ENCODE measurements around the gene ADGRA1. TPM values are rescaled to one million over a fixed set of nuclear protein-coding genes. Genes with fewer than 3 reads are reported as not detected.

Gene ADGRA1
- total and polyA plus RNA-seq, 2 experiments from 2014 or later = not detected

DNA sequence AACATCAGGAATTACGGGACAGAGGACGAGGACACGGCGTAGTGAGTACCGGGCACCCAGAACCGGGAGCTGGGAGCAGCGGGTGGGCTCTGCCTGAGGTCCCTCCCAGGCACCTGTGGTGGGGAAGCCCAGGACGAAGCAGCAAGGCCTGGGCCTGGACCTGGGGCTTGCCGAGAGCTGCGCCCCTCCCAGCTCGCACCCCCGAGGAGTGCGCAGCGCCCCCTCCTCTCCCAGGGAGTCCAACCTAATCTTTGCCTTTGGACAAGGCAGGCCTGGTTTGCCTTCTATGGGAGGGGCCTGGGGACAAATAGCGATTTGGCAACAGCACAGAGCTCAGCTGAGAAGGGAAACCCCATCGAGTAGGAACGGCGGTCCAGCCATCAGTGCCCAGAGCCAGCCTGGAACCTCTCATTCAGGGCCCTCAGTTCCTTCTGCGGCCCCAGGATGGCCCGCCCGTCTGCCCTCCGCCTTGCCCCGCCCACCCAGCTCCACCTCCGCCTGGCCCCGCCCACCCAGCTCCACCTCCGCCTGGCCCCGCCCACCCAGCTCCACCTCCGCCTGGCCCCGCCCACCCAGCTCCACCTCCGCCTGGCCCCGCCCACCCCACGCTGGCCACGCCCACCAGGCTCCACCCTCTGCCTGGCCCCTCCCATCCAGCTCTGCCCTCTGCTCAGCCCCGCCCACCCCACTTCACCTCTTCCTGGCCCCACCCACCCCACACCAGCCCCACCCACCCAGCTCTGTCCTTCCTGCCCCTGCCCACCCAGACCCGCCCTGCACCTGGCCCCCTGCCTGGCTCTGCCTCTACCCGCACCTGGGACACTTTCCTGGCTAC is 39.8 kb downstream of the ADGRA1 start:
- TF ChIP-seq EZH2 (IDR thresholded peaks at IDR 0.05; ENCODE audit: insufficient read depth, poor library complexity, severe bottlenecking) (no peak), EZH2phosphoT487 (IDR thresholded peaks at IDR 0.05; ENCODE audit: insufficient read depth, low read depth) (no peak)
- Histone ChIP-seq H3F3A (ENCODE audit: insufficient read depth) (no peaks in the 10 kb centered on the region), H3K4me3 (no peak overlapping the region), H3K4me1 (ENCODE audit: insufficient read depth) (no peaks in the 10 kb centered on the region), H3K27ac (no peak overlapping the region), H3K27me3 (replicated peaks; ENCODE audit: insufficient read depth) (no peaks in the 10 kb centered on the region), H3K79me2 (ENCODE audit: insufficient read depth) (no peaks in the 10 kb centered on the region), H2AFZ (no peak overlapping the region), H4K20me1 (ENCODE audit: insufficient read depth) (no peaks in the 10 kb centered on the region), H3K9me2 (ENCODE audit: insufficient read depth) (no peaks in the 10 kb centered on the region), H3K36me3 (ENCODE audit: low read depth) (no peaks in the 10 kb centered on the region), H3K4me2 (ENCODE audit: unreplicated experiment) (no peak overlapping the region), H3K9me3 (ENCODE audit: low read depth) (no peaks in the 10 kb centered on the region), H3K9ac (no peak overlapping the region)
- in situ Hi-C loops (cut with MboI) = no loop called here
- peak; percentile 50 for DNase-seq
- 83 to 91% methylated on average over 14 to 36 of the region's 36 CpGs for WGBS, 2 experiments (ENCODE audit: low coverage in 1 of 2, low lambda C conversion rate in 2 of 2, missing lambda C conversion rate in 2 of 2)

- Histone ChIP-seq H3F3A (ENCODE audit: insufficient read depth) (no peaks in the 10 kb centered on the region), H4K20me1 (ENCODE audit: insufficient read depth) (no peaks in the 10 kb centered on the region), H3K79me2 (ENCODE audit: insufficient read depth) (no peaks in the 10 kb centered on the region), H3K9me3 (ENCODE audit: low read depth) (no peaks in the 10 kb centered on the region), H3K27me3 (replicated peaks; ENCODE audit: insufficient read depth) (no peaks in the 10 kb centered on the region), H3K27ac (no peak overlapping the region), H3K9ac (no peak overlapping the region), H3K36me3 (ENCODE audit: low read depth) (no peaks in the 10 kb centered on the region), H3K4me2 (ENCODE audit: unreplicated experiment) (no peak overlapping the region), H3K4me1 (ENCODE audit: insufficient read depth) (no peaks in the 10 kb centered on the region), H3K4me3 (no peak overlapping the region), H2AFZ (no peak overlapping the region), H3K9me2 (ENCODE audit: insufficient read depth) (no peaks in the 10 kb centered on the region)
- DNase-seq = no peak
- TF ChIP-seq EZH2 (IDR thresholded peaks at IDR 0.05; ENCODE audit: insufficient read depth, poor library complexity, severe bottlenecking) (no peak), EZH2phosphoT487 (IDR thresholded peaks at IDR 0.05; ENCODE audit: insufficient read depth, low read depth) (no peak)
- 93% methylated on average over 74 to 79 of the region's 83 CpGs for WGBS, 2 experiments (ENCODE audit: low coverage in 1 of 2, low lambda C conversion rate in 2 of 2, missing lambda C conversion rate in 2 of 2)
- in situ Hi-C loops (cut with MboI) = no loop called here
Observed at GRCh38 chr10:133128126-133129070, 40.7 kb downstream of the ADGRA1 start.

DNA sequence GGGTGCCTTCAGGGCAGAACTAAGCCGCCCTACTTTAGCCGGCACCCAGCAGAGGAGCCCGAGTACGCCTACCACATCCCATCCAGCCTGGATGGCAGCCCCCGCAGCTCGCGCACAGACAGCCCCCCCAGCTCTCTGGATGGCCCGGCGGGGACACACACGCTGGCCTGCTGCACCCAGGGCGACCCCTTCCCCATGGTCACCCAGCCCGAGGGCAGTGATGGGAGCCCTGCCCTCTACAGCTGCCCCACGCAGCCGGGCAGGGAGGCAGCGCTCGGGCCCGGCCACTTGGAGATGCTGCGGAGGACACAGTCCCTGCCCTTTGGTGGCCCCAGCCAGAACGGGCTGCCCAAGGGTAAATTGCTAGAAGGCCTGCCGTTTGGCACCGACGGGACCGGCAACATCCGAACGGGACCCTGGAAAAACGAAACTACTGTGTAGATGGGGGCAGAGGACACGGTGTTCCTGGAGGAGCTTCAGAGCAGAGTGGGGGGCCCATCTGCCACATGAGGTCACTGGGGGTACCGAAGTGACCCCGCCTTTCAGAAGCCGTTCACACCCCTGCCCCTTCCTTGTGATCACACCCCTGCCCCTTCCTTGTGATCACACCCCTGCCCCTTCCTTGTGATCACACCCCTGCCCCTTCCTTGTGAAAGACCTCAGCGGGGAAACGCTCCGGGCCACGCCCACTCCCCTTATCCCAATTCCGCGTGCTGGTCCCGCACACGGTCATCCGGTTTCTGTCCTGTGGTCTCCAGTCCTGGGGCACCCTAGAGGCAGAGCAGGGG is 41.5 kb downstream of the ADGRA1 start:
- in situ Hi-C loops (cut with MboI) = no loop called here
- H2AFZ ChIP-seq = no peak overlapping the region
- H3K36me3 ChIP-seq (ENCODE audit: low read depth) = no peaks in the 10 kb centered on the region
- no peak overlapping the region for H3K9ac ChIP-seq
- no peaks in the 10 kb centered on the region for H3K9me3 ChIP-seq (ENCODE audit: low read depth)
- H3K4me3 ChIP-seq = no peak overlapping the region
- no peaks in the 10 kb centered on the region for H4K20me1 ChIP-seq (ENCODE audit: insufficient read depth)
- no peaks in the 10 kb centered on the region for H3F3A ChIP-seq (ENCODE audit: insufficient read depth)
- H3K27me3 ChIP-seq (replicated peaks; ENCODE audit: insufficient read depth) = no peaks in the 10 kb centered on the region
- no peaks in the 10 kb centered on the region for H3K9me2 ChIP-seq (ENCODE audit: insufficient read depth)
- 65 to 69% methylated on average over 30 to 36 of the region's 39 CpGs for WGBS, 2 experiments (ENCODE audit: low coverage in 1 of 2, low lambda C conversion rate in 2 of 2, missing lambda C conversion rate in 2 of 2)
- H3K4me1 ChIP-seq (ENCODE audit: insufficient read depth) = no peaks in the 10 kb centered on the region
- no peaks in the 10 kb centered on the region for H3K79me2 ChIP-seq (ENCODE audit: insufficient read depth)
- no peak overlapping the region for H3K27ac ChIP-seq
- DNase-seq = no peak
- TF ChIP-seq EZH2phosphoT487 (IDR thresholded peaks at IDR 0.05; ENCODE audit: insufficient read depth, low read depth) (no peak), EZH2 (IDR thresholded peaks at IDR 0.05; ENCODE audit: insufficient read depth, poor library complexity, severe bottlenecking) (no peak)
- no peak overlapping the region for H3K4me2 ChIP-seq (ENCODE audit: unreplicated experiment)
